Cardiac muscle cell (in vitro differentiated cells and primary cell): ENCODE data around the gene ANKRD44. TPM values are rescaled to one million over a fixed set of nuclear protein-coding genes. Genes with fewer than 3 reads are reported as not detected.

Experiments used
- DNase-seq, 2 donors: peaks; one replicate each; pipeline versions ENCODE4 v3.0.0 to v3.0.0-alpha.2; 2010 to 2017; ENCODE audit warnings: low read depth in 1 of 2, low spot score in 1 of 2
- H3K27ac ChIP-seq: fragments of 200-600 bp; sonication (generic); 2 replicates; pipeline ENCODE4 v1.5.1; 2016
- H3K27me3 ChIP-seq: fragments of 200-600 bp; sonication (generic); 2 replicates; pipeline ENCODE4 v1.6.0; 2016; ENCODE audit warnings: control low read depth
- H3K36me3 ChIP-seq: fragments of 200-600 bp; sonication (generic); 2 replicates; pipeline ENCODE4 v1.5.1; 2016; ENCODE audit warnings: control low read depth
- H3K4me1 ChIP-seq: fragments of 200-600 bp; sonication (generic); 2 replicates; pipeline ENCODE4 v1.8.1; 2017; ENCODE audit warnings: low read depth, mild to moderate bottlenecking, mixed run types
- H3K4me3 ChIP-seq: fragments of 200-600 bp; sonication (generic); 2 replicates; pipeline ENCODE4 v1.5.1; 2016; ENCODE audit warnings: mild to moderate bottlenecking
- H3K9me3 ChIP-seq: fragments of 200-600 bp; sonication (generic); 2 replicates; pipeline ENCODE4 v1.5.1; 2017; ENCODE audit warnings: low read depth, mild to moderate bottlenecking, control low read depth
- CTCF ChIP-seq: IDR thresholded peaks from 2 replicates; pipeline ENCODE4 v1.5.1; 2012; ENCODE audit warnings: low read depth, mild to moderate bottlenecking, low read length
- polyA plus RNA-seq: library from polyadenylated mRNA; unstranded; fragments of >200 nt; fragmentation: Nextera tagmentation; extraction: Ambion mirVana; gene quantifications from 2 replicates; pipeline ENCODE4 v1.2.1, GENCODE V29; 2016
- total RNA-seq: library from RNA; depleted of rRNA; stranded (reverse); fragments of >200 nt; gene quantifications from 2 replicates; pipeline ENCODE4 v1.2.3, GENCODE V29; 2016

Gene ANKRD44
- total and polyA plus RNA-seq, 2 experiments from 2014 or later, result 4.0 to 5.0 TPM

DNA sequence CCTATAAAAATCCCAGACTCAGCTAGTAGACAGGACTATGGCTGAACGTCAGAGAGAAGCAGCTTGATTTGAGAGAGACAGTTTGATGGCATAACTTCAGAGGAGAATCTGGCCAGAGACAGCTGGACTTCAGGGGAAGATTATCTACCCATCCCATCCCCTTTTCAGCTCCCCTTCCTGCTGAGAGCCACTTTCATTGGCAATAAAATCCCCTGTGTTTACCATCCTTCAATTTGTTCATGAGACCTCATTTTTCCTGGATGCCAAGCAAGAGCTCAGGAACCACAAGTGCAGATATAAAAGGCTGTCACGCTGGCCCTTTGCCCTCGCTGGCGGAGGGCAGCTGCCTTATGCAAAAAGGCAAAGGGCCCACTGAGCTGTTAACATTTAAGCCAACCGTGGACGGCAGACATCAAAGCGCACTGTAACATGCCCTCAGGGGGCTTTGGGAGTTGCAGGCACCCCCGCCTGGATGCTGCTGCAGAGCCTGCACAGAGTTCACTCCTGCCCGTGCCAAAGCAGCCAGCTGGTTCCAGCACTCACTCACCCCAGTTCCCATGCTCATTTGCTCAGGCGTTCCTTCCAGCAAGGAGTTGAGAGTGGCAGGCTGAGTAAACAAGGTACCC lies 219.7 kb downstream of the ANKRD44 start:
- DNase-seq, result no peak
- Histone ChIP-seq H3K27me3 (no peaks in the 10 kb centered on the region), H3K27ac (no peak overlapping the region), H3K4me1 (no peaks in the 10 kb centered on the region), H3K9me3 (no peaks in the 10 kb centered on the region), H3K4me3 (no peak overlapping the region), H3K36me3 (no peaks in the 10 kb centered on the region)
- no peak for TF ChIP-seq CTCF

- no peaks in the 10 kb centered on the region for H3K9me3 ChIP-seq
- no peak for TF ChIP-seq CTCF
- H3K36me3 ChIP-seq, result no peaks in the 10 kb centered on the region
- no peak overlapping the region for H3K27ac ChIP-seq
- H3K4me3 ChIP-seq, result no peak overlapping the region
- no peaks in the 10 kb centered on the region for H3K27me3 ChIP-seq
- no peak for DNase-seq
- H3K4me1 ChIP-seq, result no peaks in the 10 kb centered on the region
Measured at GRCh38 chr2:197089655-197090054, 220.9 kb downstream of the ANKRD44 start.

DNA sequence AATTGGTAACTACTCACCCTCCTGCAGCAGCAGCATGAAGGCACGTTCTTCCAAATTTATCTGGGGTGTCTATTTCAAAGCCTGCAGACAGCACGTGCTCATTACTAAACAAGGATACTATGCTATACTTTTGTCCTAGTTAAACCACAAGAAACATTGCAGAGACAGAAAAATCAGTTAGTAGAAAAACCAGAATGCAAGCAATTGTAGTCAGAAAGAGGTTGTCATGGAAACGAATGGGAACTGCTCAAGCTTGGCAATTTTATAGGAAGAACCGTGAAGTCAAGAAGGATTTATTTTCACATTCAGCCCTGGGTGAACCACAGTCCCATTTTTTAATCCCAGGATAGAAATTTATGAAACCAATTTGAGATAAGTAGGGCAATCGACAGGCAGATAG lies 221.9 kb downstream of the ANKRD44 start:
- no peaks in the 10 kb centered on the region for H3K36me3 ChIP-seq
- TF ChIP-seq CTCF, result no peak
- DNase-seq, result peak in 1 of 2 donors; percentile 84
- no peaks in the 10 kb centered on the region for H3K27me3 ChIP-seq
- no peaks in the 10 kb centered on the region for H3K4me1 ChIP-seq
- H3K9me3 ChIP-seq, result no peaks in the 10 kb centered on the region
- H3K4me3 ChIP-seq, result no peak overlapping the region
- no peak overlapping the region for H3K27ac ChIP-seq

- Histone ChIP-seq H3K27ac (no peak overlapping the region), H3K4me3 (no peak overlapping the region), H3K36me3 (no peaks in the 10 kb centered on the region), H3K4me1 (no peaks in the 10 kb centered on the region), H3K9me3 (no peaks in the 10 kb centered on the region), H3K27me3 (no peaks in the 10 kb centered on the region)
- TF ChIP-seq CTCF, result no peak
- no peak for DNase-seq
Measured at GRCh38 chr2:197086500-197086899, 224.1 kb downstream of the ANKRD44 start.

- H3K4me1 ChIP-seq, result no peaks in the 10 kb centered on the region
- H3K27ac ChIP-seq, result no peak overlapping the region
- no peak for DNase-seq
- TF ChIP-seq CTCF, result no peak
- H3K36me3 ChIP-seq, result no peaks in the 10 kb centered on the region
- H3K4me3 ChIP-seq, result no peak overlapping the region
- H3K9me3 ChIP-seq, result no peaks in the 10 kb centered on the region
- H3K27me3 ChIP-seq, result no peaks in the 10 kb centered on the region
Measured at GRCh38 chr2:197085665-197086064, 224.9 kb downstream of the ANKRD44 start.

GRCh38 chr2:197081294-197081693 lies 229.3 kb downstream of the ANKRD44 start:
- TF ChIP-seq CTCF, result no peak

More at GRCh38 chr2:197081294-197081693, 229.3 kb downstream of the ANKRD44 start:
- no peak overlapping the region for H3K4me3 ChIP-seq
- no peaks in the 10 kb centered on the region for H3K27me3 ChIP-seq
- H3K27ac ChIP-seq, result no peak overlapping the region
- DNase-seq, result no peak
- no peaks in the 10 kb centered on the region for H3K36me3 ChIP-seq
- H3K9me3 ChIP-seq, result no peaks in the 10 kb centered on the region
- H3K4me1 ChIP-seq, result no peaks in the 10 kb centered on the region
